Erythroblast (primary cell): ENCODE data around the gene IL22RA1.

Experiments
- GATA1 ChIP-seq: IDR thresholded peaks from 2 replicates; pipeline ENCODE4 v1.6.1; 2011; ENCODE audit warnings: low read depth, mild to moderate bottlenecking, control low read depth, low read length, moderate library complexity
- POLR2A ChIP-seq: IDR thresholded peaks from 2 replicates; pipeline ENCODE4 v1.6.1; 2011; ENCODE audit warnings: mild to moderate bottlenecking, low read length

DNA sequence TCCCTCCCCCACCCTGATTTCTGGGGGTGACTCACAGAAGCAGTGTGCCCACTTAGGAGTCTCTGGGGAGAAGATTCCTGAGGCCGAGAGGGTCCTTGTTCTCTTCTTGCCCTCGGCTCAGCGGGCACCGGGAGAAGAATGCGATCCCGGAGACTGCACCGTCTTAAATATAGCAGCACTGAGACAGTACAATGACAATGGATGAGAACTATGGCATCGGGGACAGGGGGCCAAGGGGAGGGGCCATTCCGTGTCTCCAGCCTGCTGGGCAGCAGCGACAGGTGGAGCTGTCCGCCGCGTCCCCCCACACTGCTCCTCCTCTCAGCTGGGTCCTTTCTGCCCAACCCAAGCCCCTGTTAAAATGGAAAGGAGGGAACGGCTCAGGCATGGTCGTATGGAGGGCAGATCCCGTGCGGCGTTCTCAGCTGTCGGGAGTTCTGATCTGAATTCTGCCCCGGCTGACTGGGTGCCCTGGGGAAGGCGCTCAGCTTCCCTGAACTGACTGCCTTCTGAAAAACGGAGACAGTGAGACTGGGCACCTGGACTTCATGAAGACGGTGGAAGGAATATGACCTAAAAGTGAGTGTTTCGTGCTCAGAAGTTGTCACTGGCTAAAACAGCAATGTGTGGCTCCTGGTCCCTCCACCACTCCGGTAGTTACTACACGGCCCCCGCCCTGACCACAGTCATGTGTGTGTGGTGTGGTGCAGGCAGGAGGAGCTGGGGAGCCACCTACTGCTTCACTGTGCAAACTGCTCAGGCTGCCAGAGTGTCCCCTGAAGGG is 30.8 kb downstream of the IL22RA1 start, which contains the start of gene MYOM3:
- no peak for TF ChIP-seq POLR2A
- TF ChIP-seq GATA1: no peak
